KMS-11 (cell line): ENCODE measurements around the gene TENT4B.

Source experiments
- H2AFZ ChIP-seq: fragments of 200-600 bp; sonication (generic); 2 replicates; pipeline ENCODE4 v1.6.1; 2016; ENCODE audit warnings: antibody characterized with exemption, mixed run types, low read depth
- H3K27ac ChIP-seq: fragments of 200-600 bp; sonication (generic); 2 replicates; pipeline ENCODE4 v1.6.1; 2016; ENCODE audit warnings: mild to moderate bottlenecking, mixed run types
- H3K27me3 ChIP-seq: fragments of 200-600 bp; sonication (generic); 2 replicates; pipeline ENCODE4 v1.6.1; 2017; ENCODE audit warnings: mild to moderate bottlenecking, low read depth, mixed run types, moderate library complexity; ENCODE audit not compliant: insufficient read depth
- H3K36me3 ChIP-seq: fragments of 200-600 bp; sonication (generic); 2 replicates; pipeline ENCODE4 v1.6.1; 2017; ENCODE audit warnings: mild to moderate bottlenecking, mixed run types; ENCODE audit not compliant: insufficient read depth
- H3K4me1 ChIP-seq: fragments of 200-600 bp; sonication (generic); 2 replicates; pipeline ENCODE4 v1.6.1; 2016; ENCODE audit warnings: mild to moderate bottlenecking, low read depth, mixed run types; ENCODE audit not compliant: poor library complexity, severe bottlenecking
- H3K4me2 ChIP-seq: fragments of 200-600 bp; sonication (generic); 2 replicates; pipeline ENCODE4 v1.7.0; 2016; ENCODE audit warnings: mild to moderate bottlenecking, mixed run types
- H3K4me3 ChIP-seq: fragments of 200-600 bp; sonication (generic); IDR thresholded peaks from 2 replicates; pipeline ENCODE4 v1.6.1; 2017; ENCODE audit warnings: low read depth, low read length, mixed read lengths; ENCODE audit not compliant: insufficient read depth
- H3K79me2 ChIP-seq: fragments of 200-600 bp; sonication (generic); 2 replicates; pipeline ENCODE4 v1.6.1; 2016; ENCODE audit warnings: low read depth, mixed run types; ENCODE audit not compliant: insufficient read depth
- H3K9ac ChIP-seq: fragments of 200-600 bp; sonication (generic); 2 replicates; pipeline ENCODE4 v1.6.1; 2016; ENCODE audit warnings: mild to moderate bottlenecking, mixed run types
- H4K20me1 ChIP-seq: fragments of 200-600 bp; sonication (generic); 2 replicates; pipeline ENCODE4 v1.6.1; 2016; ENCODE audit warnings: mild to moderate bottlenecking, mixed run types; ENCODE audit not compliant: insufficient read depth
- CTCF ChIP-seq: fragments of 200-600 bp; sonication (generic); conservative IDR thresholded peaks from 2 replicates; pipeline ENCODE4 v1.6.1; 2017; ENCODE audit warnings: low read depth, mild to moderate bottlenecking, antibody characterized with exemption, low read length, moderate library complexity, mixed read lengths

TENT4B gene

GRCh38 chr16:50269769-50270509, 116.8 kb downstream of the TENT4B start:
- no peaks in the 10 kb centered on the region for H3K36me3 ChIP-seq
- no peak overlapping the region for H3K4me3 ChIP-seq
- peaks cover 5% of the 10 kb centered on the region; the same call in 1 of the 2 replicates for H3K79me2 ChIP-seq
- H3K4me1 ChIP-seq: peaks cover 39% of the 10 kb centered on the region
- no peaks in the 10 kb centered on the region for H4K20me1 ChIP-seq
- H3K27me3 ChIP-seq: no peaks in the 10 kb centered on the region
- no peak overlapping the region for H2AFZ ChIP-seq
- H3K4me2 ChIP-seq: no peak overlapping the region
- H3K9ac ChIP-seq: no peak overlapping the region
- TF ChIP-seq CTCF: no peak
- no peak overlapping the region for H3K27ac ChIP-seq

GRCh38 chr16:50270510-50271147, 117.5 kb downstream of the TENT4B start:
- Histone ChIP-seq H3K4me1 (peaks cover 39% of the 10 kb centered on the region), H3K9ac (no peak overlapping the region), H3K4me3 (no peak overlapping the region), H4K20me1 (no peaks in the 10 kb centered on the region), H3K79me2 (peaks cover 8% of the 10 kb centered on the region; the same call in 1 of the 2 replicates), H3K36me3 (no peaks in the 10 kb centered on the region), H3K4me2 (no peak overlapping the region), H3K27me3 (no peaks in the 10 kb centered on the region), H2AFZ (no peak overlapping the region), H3K27ac (no peak overlapping the region)
- TF ChIP-seq CTCF: no peak

- Histone ChIP-seq H3K27me3 (no peaks in the 10 kb centered on the region), H3K4me1 (peaks cover 36% of the 10 kb centered on the region)
Measured at GRCh38 chr16:50271148-50272041, 118.3 kb downstream of the TENT4B start.

More at GRCh38 chr16:50271148-50272041, 118.3 kb downstream of the TENT4B start:
- TF ChIP-seq CTCF: no peak
- no peaks in the 10 kb centered on the region for H3K36me3 ChIP-seq
- H3K9ac ChIP-seq: no peak overlapping the region
- no peak overlapping the region for H3K4me2 ChIP-seq
- peaks cover 8% of the 10 kb centered on the region; the same call in 1 of the 2 replicates for H3K79me2 ChIP-seq
- no peaks in the 10 kb centered on the region for H4K20me1 ChIP-seq
- no peak overlapping the region for H2AFZ ChIP-seq
- H3K4me3 ChIP-seq: no peak overlapping the region
- H3K27ac ChIP-seq: no peak overlapping the region
